Measurements from ENCODE around the gene ZNF860. TPM values are rescaled to one million over a fixed set of nuclear protein-coding genes. Genes with fewer than 3 reads are reported as not detected.

ZNF860 gene
- total RNA-seq, 1 experiment from 2014 or later: 8.9 TPM

DNA sequence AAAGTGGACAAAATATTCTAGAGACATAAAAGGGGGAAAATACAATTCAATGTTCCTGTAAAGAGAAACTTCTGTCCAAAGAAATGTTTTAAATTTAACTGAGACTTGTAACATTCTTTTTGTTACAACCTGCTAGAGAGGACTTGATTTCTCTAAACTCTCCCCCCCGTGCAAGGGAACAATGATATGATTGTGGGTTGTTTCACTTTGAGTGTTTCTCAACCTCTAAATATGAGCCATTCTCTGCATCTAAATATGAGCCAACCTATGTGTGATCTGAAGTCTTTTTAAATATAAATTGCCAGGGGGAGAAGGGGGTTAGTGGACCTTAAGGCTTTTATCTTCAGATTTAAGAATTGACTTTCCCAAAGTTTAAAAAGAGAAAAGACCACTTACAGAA, 14.6 kb downstream of the ZNF860 start:
- H3K9me3 ChIP-seq (ENCODE audit: control insufficient read depth, insufficient read depth, low read depth, low read length): peaks cover 4% of the 10 kb centered on the region; the same call in 1 of the 2 replicates
- in situ Hi-C loops (cut with HindIII; ENCODE audit: low pct_unique_long_range_greater_than_20kb, low sequenced_read_pairs) (no loop called here), intact Hi-C loops (cut with micrococcal nuclease; ENCODE audit: unreplicated experiment) (no loop called here)
- ChIA-PET POLR2A (no interaction called here), CTCF (no interaction called here)
- no peaks in the 10 kb centered on the region for H3K4me1 ChIP-seq (ENCODE audit: control insufficient read depth, insufficient read depth, low read length)
- TF ChIP-seq SIN3A (IDR thresholded peaks at IDR 0.05; ENCODE audit: borderline replicate concordance, insufficient read depth, low read depth, low read length) (no peak), POLR2AphosphoS5 (IDR thresholded peaks at IDR 0.05; ENCODE audit: low read depth, low read length) (no peak), TCF7L2 (IDR thresholded peaks at IDR 0.05; ENCODE audit: low read depth, low read length) (no peak)
- TF ChIP-seq, protein P1, sequence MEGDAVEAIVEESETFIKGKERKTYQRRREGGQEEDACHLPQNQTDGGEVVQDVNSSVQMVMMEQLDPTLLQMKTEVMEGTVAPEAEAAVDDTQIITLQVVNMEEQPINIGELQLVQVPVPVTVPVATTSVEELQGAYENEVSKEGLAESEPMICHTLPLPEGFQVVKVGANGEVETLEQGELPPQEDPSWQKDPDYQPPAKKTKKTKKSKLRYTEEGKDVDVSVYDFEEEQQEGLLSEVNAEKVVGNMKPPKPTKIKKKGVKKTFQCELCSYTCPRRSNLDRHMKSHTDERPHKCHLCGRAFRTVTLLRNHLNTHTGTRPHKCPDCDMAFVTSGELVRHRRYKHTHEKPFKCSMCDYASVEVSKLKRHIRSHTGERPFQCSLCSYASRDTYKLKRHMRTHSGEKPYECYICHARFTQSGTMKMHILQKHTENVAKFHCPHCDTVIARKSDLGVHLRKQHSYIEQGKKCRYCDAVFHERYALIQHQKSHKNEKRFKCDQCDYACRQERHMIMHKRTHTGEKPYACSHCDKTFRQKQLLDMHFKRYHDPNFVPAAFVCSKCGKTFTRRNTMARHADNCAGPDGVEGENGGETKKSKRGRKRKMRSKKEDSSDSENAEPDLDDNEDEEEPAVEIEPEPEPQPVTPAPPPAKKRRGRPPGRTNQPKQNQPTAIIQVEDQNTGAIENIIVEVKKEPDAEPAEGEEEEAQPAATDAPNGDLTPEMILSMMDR (IDR thresholded peaks at IDR 0.05): no peak
- TF ChIP-seq, protein P2, sequence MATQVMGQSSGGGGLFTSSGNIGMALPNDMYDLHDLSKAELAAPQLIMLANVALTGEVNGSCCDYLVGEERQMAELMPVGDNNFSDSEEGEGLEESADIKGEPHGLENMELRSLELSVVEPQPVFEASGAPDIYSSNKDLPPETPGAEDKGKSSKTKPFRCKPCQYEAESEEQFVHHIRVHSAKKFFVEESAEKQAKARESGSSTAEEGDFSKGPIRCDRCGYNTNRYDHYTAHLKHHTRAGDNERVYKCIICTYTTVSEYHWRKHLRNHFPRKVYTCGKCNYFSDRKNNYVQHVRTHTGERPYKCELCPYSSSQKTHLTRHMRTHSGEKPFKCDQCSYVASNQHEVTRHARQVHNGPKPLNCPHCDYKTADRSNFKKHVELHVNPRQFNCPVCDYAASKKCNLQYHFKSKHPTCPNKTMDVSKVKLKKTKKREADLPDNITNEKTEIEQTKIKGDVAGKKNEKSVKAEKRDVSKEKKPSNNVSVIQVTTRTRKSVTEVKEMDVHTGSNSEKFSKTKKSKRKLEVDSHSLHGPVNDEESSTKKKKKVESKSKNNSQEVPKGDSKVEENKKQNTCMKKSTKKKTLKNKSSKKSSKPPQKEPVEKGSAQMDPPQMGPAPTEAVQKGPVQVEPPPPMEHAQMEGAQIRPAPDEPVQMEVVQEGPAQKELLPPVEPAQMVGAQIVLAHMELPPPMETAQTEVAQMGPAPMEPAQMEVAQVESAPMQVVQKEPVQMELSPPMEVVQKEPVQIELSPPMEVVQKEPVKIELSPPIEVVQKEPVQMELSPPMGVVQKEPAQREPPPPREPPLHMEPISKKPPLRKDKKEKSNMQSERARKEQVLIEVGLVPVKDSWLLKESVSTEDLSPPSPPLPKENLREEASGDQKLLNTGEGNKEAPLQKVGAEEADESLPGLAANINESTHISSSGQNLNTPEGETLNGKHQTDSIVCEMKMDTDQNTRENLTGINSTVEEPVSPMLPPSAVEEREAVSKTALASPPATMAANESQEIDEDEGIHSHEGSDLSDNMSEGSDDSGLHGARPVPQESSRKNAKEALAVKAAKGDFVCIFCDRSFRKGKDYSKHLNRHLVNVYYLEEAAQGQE (IDR thresholded peaks at IDR 0.05; ENCODE audit: insufficient read depth in 1 of 2, low read depth in 2 of 2, low read length in 1 of 2): no peak
- BruUV-seq (replicated peaks): no TSS peak
- ATAC-seq (no peak), DNase-seq (ENCODE audit: low read depth, low spot score) (no peak)
- no peak overlapping the region for H3K27ac ChIP-seq (ENCODE audit: low read length)
- H3K4me3 ChIP-seq (ENCODE audit: low read depth in 2 of 2, low read length in 2 of 2): no peak overlapping the region
- H3K36me3 ChIP-seq (ENCODE audit: control insufficient read depth, insufficient read depth, low read length): no peaks in the 10 kb centered on the region
- H3K27me3 ChIP-seq (ENCODE audit: control insufficient read depth, insufficient read depth, low read length): no peaks in the 10 kb centered on the region

DNA sequence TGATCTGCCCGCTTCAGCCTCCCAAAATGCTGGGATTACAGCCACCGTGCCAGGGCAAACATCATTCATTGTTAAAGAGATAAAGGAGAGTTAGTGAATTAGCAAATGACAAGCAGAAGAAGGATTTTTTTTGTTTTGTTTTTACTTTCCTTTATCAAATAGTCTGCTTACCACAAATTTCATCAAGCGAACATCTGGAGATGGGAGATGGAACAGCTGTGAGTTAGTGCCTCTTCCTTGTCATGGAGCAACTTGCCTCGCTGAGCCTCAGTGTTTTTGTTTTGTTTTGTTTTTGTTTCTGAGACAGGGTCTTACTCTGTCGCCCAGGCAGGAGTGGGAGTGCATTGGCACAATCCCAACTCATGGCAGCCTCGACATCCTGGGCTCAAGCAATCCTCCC, 15.9 kb downstream of the ZNF860 start:
- CTCF ChIA-PET: no interaction called here
- H3K4me1 ChIP-seq (ENCODE audit: control insufficient read depth, insufficient read depth, low read length): no peaks in the 10 kb centered on the region
- no peak overlapping the region for H3K27ac ChIP-seq (ENCODE audit: low read length)
- in situ Hi-C loops (cut with HindIII; ENCODE audit: low pct_unique_long_range_greater_than_20kb, low sequenced_read_pairs): no loop called here
- H3K27me3 ChIP-seq (ENCODE audit: control insufficient read depth, insufficient read depth, low read length): no peaks in the 10 kb centered on the region
- no TSS peak for BruUV-seq (replicated peaks)
- DNase-seq (ENCODE audit: low read depth, low spot score): no peak
- peaks cover 4% of the 10 kb centered on the region; the same call in 1 of the 2 replicates for H3K9me3 ChIP-seq (ENCODE audit: control insufficient read depth, insufficient read depth, low read depth, low read length)
- TF ChIP-seq, protein P2 (IDR thresholded peaks at IDR 0.05; ENCODE audit: insufficient read depth in 1 of 2, low read depth in 2 of 2, low read length in 1 of 2): no peak
- TF ChIP-seq TCF7L2 (IDR thresholded peaks at IDR 0.05; ENCODE audit: low read depth, low read length): no peak
- no peak for TF ChIP-seq POLR2AphosphoS5 (IDR thresholded peaks at IDR 0.05; ENCODE audit: low read depth, low read length)
- TF ChIP-seq SIN3A (IDR thresholded peaks at IDR 0.05; ENCODE audit: borderline replicate concordance, insufficient read depth, low read depth, low read length): no peak
- TF ChIP-seq, protein P1 (IDR thresholded peaks at IDR 0.05): no peak
- H3K4me3 ChIP-seq (ENCODE audit: low read depth in 2 of 2, low read length in 2 of 2): no peak overlapping the region
- POLR2A ChIA-PET: no interaction called here
- no peak for ATAC-seq
- H3K36me3 ChIP-seq (ENCODE audit: control insufficient read depth, insufficient read depth, low read length): no peaks in the 10 kb centered on the region
- intact Hi-C loops (cut with micrococcal nuclease; ENCODE audit: unreplicated experiment): no loop called here

All from Panc1 (cell line).